GM19452 (cell line): ENCODE measurements around the gene GFI1.
A peak's percentile ranks its signal among the peaks of the same experiment; 100 is the strongest.

ENCODE experiments used
- ATAC-seq: cut with Tn5 transposase; IDR thresholded peaks from one replicate; pipeline ENCODE4 v1.9.1; 2021; ENCODE audit not compliant: unreplicated experiment

Gene GFI1

DNA sequence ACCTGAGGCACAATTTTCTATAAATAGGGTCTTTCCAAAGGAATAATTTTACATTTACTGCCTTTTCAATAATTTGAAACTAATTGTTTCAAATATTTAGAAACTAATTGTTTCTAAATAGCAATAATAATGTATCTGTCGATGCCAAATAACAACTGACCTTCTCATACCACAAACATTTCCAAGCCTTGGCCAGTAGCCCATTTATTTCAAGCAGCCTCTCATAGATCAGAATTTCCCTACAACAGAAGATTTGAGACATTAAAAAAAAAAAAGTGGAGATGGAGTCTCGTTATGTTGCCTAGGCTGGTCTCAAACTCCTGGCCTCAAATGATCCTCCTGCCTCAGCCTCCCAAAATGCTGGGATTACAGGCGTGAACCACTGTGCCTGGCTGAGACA lies 2.1 kb upstream of the GFI1 start:
- ATAC-seq = no peak

GRCh38 chr1:92488416-92488815 lies 1.7 kb upstream of the GFI1 start:
- ATAC-seq = no peak

- ATAC-seq = no peak
Measured at GRCh38 chr1:92487078-92487605, 417 bp upstream of the GFI1 start.

DNA sequence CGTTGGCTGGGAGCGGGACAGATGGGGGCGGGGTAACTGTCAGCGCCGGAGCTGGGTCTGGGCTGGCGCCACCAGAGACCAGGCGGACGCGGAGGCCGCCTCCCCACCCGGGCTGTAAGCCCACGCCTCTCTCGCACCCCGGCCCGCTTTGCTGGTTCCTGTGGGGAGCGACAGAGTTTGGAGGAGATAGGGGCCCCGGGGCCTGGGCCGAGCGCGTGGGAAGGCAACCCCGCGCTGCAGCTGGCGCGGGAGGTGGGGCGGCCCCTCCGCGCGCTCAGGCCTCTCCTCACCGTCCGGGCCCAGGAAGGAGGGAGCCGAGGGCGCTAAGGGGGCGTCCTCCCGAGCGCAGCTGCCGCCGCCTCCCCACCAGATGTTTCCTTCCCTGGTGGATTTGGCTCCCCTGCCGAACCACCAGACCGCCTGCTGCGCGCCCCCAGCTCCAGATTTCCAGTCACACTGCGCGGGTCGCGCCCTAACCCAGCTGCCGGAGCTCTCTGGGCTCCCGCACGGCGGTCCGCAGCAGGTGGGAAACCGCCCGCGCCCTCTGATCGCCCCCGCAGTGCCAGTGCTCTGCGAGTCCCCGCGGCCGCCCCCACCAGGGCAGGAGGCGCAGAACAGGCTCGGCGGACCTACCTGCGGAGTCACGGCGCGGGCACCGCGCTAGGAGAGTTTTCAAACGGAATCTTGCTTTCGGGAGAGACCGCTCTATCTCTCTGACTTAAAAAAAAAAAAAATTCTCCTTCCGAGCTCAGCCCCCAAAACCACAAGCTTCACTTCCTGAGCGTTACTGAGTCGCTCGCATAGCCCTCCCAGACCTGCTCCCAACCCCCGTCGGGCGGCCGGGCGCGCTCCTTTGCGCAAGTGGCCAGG lies 1.1 kb downstream of the GFI1 start:
- ATAC-seq = peak; percentile 57

- peak; percentile 20 for ATAC-seq
Measured at GRCh38 chr1:92484472-92485380, 2.0 kb downstream of the GFI1 start.

- ATAC-seq = no peak
Measured at GRCh38 chr1:92483610-92484471, 2.9 kb downstream of the GFI1 start.

GRCh38 chr1:92482665-92483609 lies 3.8 kb downstream of the GFI1 start:
- no peak for ATAC-seq

GRCh38 chr1:92481971-92482664 lies 4.6 kb downstream of the GFI1 start:
- no peak for ATAC-seq

DNA sequence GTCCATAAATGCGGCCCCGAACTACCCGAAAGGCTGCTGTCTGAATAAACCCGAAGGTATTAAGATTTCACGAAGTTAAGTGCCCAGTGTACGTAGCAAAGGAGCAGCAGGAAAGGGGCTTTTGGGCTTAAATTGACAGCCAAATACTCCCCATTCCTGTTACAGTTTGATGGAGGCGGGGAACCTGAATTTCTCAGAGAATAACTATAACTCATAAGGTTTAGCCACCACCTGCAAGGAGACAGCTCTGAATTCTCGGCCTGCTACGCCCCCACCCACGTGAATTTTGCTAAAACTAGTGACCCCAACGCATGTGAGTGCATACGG lies 5.2 kb downstream of the GFI1 start:
- no peak for ATAC-seq

DNA sequence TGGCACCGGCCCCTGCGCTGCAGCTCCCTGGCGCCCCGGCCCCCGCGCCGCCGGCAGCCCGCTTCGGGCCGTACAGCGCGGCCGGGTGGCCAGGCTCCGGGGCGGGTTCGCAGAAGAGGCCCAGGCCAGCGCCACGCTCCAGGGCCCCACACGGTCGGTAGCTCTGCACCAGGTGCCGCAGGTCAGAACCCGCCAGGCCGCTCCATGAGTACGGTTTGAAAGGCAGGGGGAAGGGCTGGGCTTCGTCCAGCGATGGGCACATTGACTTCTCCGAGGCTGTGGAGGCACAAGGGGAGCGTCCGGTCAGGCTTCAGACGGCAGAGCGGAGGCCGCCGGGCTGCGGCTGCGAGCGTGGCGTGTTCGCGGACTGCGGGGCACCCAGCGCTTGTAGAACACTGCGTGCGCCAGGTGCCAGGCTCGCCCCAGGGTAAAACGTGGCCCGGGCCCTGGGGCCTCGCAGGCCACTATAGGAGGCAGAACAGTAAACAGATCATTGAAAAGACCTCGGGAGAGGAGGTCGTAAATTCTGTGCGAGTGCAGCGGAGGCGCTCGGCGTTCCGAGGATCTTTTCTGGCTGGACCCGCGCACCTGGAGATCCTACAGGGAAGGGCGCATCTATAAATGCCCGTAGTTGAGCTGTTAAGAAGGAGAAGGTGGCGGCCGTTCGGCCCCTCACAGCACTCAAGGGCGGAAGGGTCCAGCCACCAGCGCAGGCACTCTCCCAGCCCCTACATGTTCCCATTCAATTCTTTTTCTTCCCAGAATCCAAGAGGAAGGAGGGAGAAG lies 5.7 kb downstream of the GFI1 start:
- no peak for ATAC-seq

DNA sequence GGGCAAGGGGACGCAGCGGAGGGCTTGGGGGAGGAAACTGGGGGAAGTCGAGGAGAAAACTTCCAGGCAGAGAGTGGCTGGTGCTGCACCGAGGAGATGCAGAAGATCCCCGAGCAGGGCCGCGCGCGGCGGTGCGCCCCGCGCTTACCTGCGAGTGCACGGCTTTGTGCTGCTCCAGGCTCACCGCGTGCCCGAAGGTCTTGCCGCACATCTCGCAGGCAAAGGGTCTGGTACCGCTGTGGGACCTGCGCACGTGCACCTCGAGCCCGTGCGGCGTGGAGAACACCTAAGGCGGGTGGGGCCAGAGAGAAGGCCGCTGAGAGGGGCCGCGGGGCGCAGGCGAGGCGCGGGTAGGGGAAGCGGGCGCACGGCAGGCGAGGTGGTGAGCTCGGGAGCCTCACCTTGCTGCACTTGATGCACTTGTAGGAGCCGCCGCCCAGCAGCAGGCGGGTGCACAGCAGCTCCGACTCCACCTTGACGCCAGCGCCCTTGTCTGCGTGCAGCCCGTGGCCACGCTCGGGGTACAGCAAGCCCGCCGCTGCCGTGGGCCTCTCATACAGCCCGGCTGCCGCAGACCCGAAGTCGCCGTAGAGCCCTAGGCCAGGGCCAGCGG lies 6.4 kb downstream of the GFI1 start:
- no peak for ATAC-seq

- ATAC-seq = no peak
Measured at GRCh38 chr1:92479587-92479986, 7.1 kb downstream of the GFI1 start.

DNA sequence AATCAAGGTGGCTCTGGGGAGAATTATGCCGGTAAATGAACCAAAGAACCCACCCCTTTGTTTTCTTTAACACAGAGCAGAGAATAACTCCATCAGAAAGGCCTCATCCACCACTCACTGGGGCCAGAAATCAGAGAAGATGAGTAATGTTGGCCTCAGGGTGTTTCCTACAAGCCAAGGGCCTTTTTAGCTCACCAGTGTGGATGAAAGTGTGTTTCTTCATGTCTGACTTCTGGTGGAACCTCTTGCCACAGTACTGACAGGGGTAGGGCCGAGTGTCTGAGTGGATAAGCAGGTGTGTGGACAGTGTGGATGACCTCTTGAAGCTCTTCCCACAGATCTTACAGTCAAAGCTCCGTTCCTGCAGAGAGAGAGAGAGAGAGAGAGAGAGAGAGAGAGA lies 8.3 kb downstream of the GFI1 start:
- no peak for ATAC-seq

DNA sequence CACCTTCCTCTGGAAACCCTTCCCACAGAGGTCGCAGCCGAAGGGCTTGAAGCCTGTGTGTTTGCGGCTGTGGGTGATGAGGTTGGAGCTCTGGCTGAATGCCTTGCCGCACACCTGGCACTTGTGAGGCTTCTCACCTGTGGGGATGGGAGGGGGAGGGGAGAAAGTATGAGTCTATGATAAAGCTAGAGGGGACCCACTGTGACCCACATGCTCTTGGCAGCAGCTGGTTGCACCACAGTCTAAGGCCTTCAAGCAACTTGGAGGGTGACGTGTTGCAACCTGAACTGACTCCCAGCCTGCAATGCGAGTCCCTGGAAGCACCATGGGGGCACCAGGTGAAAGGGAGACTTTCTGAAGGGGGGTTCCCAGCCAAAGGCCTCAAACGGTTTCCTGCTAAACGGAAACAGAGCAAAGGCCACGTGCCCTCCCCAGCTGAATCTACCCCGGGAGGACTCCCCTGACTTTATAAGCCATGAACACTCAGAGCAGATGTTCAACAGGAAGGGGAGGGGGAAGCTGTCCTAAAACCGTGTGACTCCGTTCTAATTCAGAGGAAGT lies 10.6 kb downstream of the GFI1 start:
- no peak for ATAC-seq

GRCh38 chr1:92475029-92475428 lies 11.7 kb downstream of the GFI1 start:
- ATAC-seq = no peak

DNA sequence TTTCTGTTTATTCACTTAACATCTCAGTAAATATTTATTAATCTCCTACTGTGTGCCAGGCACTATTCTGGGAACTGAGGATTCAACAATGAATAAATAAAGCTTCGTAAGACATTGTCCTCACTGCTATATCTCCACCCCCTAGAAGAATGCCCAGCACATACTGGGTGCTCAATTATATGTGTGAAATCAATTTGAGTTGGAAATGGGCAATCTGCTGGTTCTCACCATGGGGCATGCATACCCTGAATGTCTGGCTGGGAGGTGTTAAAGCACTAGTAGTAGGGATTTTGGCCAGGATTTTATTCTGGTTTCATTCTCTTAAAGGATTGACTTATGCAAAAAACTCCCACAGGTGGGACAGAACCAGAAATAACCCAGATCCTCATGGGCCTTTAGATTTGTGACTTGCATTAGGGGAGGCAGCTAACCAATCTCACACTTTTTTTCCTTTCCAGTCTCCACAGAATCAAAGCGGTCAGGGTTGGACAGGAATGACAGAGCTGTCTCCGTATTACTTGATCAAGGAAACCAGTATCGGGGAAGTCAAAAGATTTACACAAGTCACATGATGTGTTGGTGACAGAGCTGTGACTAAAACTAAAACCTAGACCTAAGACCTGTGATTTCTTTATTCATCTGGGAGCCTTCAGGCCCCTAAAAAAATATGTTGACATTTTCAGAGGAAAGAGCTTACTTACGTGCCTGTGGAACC lies 12.8 kb downstream of the GFI1 start:
- ATAC-seq = peak; percentile 49

DNA sequence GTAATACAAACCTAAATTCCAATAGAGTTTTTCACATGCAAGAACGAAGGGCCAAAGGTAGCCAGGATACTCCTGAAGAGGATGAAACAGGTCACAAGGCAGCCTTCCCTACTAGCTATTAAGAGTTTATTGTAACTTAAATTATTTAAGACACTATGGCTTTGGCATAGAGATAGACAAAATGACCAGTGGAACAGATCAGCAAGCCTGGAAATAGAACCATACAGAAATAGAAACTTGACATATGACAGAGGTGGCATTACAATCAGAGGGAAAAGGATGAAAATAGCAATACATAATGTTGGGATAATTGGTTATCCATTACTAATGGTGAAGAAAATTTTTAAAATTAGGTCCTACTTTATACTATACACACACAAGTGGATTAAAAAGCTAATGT lies 16.5 kb downstream of the GFI1 start:
- ATAC-seq = no peak
